HG03565 (cell line): ENCODE data around the gene DOCK11.

Experiments used
- ATAC-seq: cut with Tn5 transposase; IDR thresholded peaks from one replicate; pipeline ENCODE4 v1.9.1; 2021; ENCODE audit warnings: mild to moderate bottlenecking, moderate library complexity; ENCODE audit not compliant: unreplicated experiment

DOCK11 gene

GRCh38 chrX:118499295-118499694 lies 3.7 kb downstream of the DOCK11 start:
- no peak for ATAC-seq

GRCh38 chrX:118502161-118502789 lies 6.7 kb downstream of the DOCK11 start:
- ATAC-seq, result no peak

GRCh38 chrX:118503260-118504041 lies 7.8 kb downstream of the DOCK11 start:
- no peak for ATAC-seq

GRCh38 chrX:118504581-118504980 lies 9.0 kb downstream of the DOCK11 start:
- no peak for ATAC-seq

GRCh38 chrX:118506805-118507480 lies 11.3 kb downstream of the DOCK11 start:
- no peak for ATAC-seq

- ATAC-seq, result no peak
Measured at GRCh38 chrX:118507766-118508165, 12.2 kb downstream of the DOCK11 start.

- no peak for ATAC-seq
Measured at GRCh38 chrX:118508221-118508620, 12.6 kb downstream of the DOCK11 start.

- no peak for ATAC-seq
Measured at GRCh38 chrX:118508635-118509034, 13.0 kb downstream of the DOCK11 start.

- no peak for ATAC-seq
Measured at GRCh38 chrX:118510111-118510510, 14.5 kb downstream of the DOCK11 start.

- no peak for ATAC-seq
Measured at GRCh38 chrX:118513120-118513898, 17.7 kb downstream of the DOCK11 start.

- no peak for ATAC-seq
Measured at GRCh38 chrX:118519411-118520215, 24.0 kb downstream of the DOCK11 start.

- no peak for ATAC-seq
Measured at GRCh38 chrX:118520216-118521206, 24.9 kb downstream of the DOCK11 start.

- no peak for ATAC-seq
Measured at GRCh38 chrX:118521435-118521834, 25.8 kb downstream of the DOCK11 start.

- ATAC-seq, result no peak
Measured at GRCh38 chrX:118522230-118522926, 26.8 kb downstream of the DOCK11 start.

- ATAC-seq, result no peak
Measured at GRCh38 chrX:118523920-118524319, 28.3 kb downstream of the DOCK11 start.

GRCh38 chrX:118524344-118524743 lies 28.7 kb downstream of the DOCK11 start:
- ATAC-seq, result no peak

GRCh38 chrX:118525174-118525730 lies 29.6 kb downstream of the DOCK11 start:
- ATAC-seq, result no peak

- no peak for ATAC-seq
Measured at GRCh38 chrX:118526149-118526548, 30.5 kb downstream of the DOCK11 start.
